ENCODE data around the gene TPM3.
"Not testable (repeated sequence)": the region's sequence is repeated elsewhere in the genome, so short reads cannot be mapped to it uniquely, and the experiment has no call there.

Gene TPM3

GRCh38 chr1:154191990-154192461 lies at the start of gene TPM3:
Gene TPM3 (minus strand): TSS chr1:154192100. CDS start chr1:154192018, 82 bp downstream.
- peak; percentile 55 for DNase-seq

GRCh38 chr1:154240294-154240833 lies 48.5 kb upstream of the TPM3 start:
- no peak for DNase-seq

GRCh38 chr1:154239491-154239890 lies 47.6 kb upstream of the TPM3 start:
- no peak for DNase-seq

DNA sequence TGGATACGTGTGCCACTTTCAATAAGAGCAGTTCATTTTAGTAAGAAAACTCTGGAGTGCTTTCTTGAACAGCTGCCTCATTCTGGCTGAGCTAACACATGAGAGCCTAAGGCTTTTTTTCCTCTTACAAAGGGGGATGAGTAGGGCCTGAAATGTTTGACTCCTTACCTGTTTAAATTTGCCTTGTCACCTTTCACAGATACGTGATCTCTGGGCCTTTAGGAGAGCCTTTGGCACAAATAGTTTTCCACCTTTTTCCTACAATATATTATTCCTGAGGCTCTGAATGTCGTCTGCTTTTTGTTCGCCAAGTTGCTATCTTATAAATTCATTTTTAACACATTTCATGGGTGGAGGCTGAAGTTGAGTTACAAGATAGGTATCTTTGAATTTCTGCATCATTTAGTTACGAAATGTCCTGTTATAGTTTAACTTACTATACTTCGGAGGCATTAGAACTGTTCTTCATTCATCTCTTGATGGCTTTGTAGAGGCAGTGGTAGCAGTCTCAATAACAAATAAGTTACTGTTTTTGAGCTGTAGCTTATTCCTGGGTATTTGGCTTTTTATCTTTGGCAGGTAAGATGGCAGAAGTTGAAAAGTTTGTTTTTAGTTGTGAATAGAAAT lies 46.1 kb upstream of the TPM3 start:
- DNase-seq: no peak

- no peak for DNase-seq
These were observed 45.5 kb upstream of the TPM3 start for GRCh38 chr1:154237435-154237834.

GRCh38 chr1:154236855-154237254 lies 45.0 kb upstream of the TPM3 start:
- DNase-seq: no peak

DNA sequence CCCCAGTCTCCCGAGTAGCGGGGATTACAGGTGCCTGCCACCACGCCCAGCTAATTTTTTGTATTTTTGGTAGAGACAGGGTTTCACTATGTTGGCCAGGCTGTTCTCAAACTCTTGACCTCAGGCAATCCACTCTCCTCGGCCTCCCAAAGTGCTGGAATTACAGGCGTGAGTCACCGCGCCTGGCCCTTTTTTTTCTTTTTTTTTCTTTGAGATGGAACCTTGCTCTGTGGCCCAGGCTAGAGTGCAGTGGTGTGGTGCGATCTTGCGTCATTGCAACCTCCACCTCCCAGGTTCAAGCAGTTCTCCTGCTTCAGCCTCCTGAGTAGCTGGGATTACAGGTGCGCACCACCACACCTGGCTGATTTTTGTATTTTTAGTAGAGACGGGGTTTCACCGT lies 41.2 kb upstream of the TPM3 start:
- DNase-seq: not testable (repeated sequence)

DNA sequence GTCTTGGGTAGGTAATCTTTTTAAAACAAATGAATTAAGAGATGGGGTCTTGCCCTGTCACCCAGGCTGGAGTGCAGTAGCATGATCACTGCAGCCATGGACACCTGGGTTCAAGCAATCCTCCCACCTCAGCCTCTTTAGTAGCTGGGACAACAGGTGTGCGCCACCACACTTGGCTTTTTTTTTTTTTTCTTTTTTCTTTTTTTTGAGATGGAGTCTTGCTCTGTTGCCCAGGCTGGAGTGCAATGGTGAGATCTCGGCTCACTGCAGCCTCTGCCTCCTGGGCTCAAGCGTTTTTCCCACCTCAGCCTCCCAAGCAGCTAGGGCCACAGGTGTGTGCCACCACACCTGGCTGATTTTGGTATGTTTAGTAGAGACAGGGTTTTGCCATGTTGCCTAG lies 39.2 kb upstream of the TPM3 start:
- DNase-seq: not testable (repeated sequence)

DNA sequence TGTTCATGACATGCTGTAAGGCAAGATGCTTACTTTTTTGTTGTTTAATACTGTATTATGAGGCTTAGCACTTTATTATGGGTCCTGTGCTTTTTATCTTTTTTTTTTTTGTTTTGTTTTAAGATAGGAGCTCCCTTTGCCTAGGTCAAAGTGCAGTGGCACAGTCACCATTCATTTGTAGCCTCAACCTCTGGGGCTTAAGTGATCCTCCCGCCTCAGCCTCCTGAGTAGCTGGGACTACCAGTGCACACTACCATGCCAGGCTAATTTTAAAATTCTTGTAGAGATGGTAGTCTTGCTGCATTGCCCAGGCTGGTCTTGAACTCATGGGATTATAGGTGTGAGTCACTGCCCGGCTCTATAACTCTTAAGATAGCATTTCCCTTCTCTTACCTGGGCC lies 33.5 kb upstream of the TPM3 start:
- no peak for DNase-seq

GRCh38 chr1:154223621-154224020 lies 31.7 kb upstream of the TPM3 start:
- no peak for DNase-seq

GRCh38 chr1:154222918-154223317 lies 31.0 kb upstream of the TPM3 start:
- DNase-seq: no peak

DNA sequence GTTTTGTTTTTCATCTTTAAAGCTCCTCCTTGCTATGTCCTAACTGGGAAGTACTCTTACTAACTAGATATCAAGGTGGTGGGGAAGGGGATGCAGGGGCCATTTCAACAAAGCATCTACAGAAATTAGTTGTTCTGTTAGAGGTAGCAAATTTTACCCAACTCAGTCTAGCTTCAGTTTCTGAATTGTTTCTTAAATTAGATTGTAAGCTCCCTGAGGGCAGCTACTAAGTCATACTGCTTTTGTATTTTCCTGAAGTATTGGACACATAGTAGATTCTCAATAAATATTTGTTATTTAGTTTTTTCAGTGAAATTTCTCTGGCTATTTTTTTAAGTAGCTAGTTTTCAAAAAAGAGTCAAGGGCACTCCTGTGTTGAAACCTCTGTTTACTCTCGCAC lies 30.6 kb upstream of the TPM3 start:
- DNase-seq: no peak

DNA sequence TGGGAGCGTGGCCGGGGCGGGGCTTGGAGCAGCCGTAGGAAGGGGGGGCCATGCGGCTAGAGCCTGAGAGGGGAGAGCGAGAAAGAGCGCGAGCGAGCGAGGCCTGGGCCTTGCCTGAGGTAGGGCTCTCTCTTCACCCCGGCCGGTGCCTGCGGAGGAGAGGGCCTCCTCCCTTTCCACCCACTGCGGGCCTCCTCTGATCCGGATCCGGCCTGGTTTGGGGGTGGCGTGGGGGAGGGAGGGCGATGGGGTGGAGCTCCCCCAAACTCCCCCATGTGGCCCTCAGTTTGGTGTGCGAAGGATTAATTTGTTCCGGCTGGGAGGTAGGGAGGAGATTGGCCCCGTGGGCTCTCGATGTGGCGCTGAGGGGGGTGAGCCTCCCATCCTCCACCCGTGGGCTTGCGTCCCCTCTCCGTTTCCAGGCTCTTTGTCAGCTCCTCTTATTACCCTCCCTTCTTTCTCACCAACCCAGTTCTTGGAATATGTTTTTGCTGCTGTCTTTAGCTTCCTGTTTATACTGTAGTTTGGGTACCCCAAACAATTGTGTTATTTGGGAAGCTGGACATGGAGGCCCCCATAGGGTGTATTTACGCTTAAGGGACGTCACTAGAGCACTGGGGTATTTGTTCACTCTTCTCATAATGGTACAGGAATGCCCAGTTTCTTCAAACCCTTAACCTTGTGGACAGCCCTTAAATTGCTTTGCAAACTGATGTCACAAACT lies 29.5 kb upstream of the TPM3 start:
- peak; percentile 75 for DNase-seq

DNA sequence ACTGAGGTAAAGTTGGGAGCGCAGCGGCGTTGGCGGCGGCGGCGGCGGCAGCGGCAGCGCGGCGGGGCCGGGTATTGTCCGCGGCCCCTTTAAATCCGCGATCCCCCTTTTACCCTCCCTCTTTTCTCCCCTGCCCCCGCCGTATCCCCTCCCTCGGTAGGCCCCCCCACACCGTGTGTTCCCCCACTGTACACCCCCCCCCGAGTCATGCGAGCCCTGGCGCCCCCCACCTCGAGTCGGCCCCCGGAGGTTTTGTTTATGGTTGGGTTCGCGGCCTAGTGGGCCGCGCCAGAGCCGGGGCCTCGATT lies 29.0 kb upstream of the TPM3 start:
- DNase-seq: no peak

- peak; percentile 100 for DNase-seq
These were observed 28.4 kb upstream of the TPM3 start, which contains the start of gene UBAP2L for GRCh38 chr1:154220071-154220969. Gene UBAP2L (plus strand): TSS chr1:154220955. CDS start chr1:154225124, 4,169 bp downstream.

DNA sequence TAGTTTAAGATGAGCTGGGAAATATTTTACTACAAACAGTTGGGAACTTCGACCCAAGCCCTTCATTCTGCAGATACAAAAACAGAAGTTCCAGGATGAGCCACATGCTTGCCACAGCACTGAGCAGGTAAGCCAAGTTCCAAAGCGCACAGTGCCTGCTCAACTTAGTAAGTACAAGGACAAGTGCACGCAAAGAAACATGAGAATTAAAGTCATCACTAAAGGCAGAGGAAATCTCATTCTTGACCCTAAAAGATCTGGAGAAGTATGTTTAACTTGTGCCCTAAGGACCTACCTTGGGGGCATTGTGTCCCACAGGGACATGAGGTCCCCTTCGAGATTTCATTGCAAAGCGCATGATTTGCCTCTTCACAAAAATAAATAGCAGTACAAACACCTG lies 27.6 kb upstream of the TPM3 start:
- DNase-seq: peak; percentile 42

DNA sequence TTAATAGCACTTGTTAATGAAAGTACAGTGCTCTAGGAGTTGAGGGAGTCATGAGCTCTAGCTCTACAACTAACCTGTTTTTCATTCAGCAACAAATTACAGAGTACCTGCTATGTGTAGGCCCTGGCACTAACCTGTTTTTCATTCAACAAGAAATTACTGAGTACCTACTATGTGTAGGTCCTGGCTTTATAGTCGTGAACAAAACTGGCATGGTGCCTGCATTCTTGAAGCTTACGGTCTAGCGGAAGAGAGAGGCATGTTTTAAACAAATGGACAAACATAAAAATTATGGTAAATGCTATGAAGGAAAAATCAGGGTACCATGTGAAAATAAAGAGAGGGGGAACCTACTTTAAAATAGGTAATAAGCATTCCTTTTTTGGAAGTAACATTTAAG lies 26.6 kb upstream of the TPM3 start:
- DNase-seq: no peak

DNA sequence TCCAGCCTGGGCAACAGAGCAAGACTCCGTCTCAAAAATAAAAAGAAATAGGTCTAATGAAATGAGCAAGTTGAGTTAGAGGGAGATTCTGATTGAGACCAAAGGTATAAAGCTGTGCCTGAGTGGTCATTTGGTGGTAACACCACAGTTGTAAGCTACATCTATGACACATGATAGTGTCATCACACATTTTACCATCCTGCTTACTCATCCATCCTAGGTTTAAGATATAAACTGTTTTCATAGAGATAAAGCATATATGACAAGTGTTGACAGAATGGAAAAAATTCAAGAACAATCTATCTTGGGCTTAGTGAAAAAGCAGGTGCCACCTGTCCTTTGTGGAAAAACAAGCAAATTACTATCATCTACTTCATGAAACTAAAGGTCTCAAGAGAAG lies 21.4 kb upstream of the TPM3 start:
- DNase-seq: no peak

DNA sequence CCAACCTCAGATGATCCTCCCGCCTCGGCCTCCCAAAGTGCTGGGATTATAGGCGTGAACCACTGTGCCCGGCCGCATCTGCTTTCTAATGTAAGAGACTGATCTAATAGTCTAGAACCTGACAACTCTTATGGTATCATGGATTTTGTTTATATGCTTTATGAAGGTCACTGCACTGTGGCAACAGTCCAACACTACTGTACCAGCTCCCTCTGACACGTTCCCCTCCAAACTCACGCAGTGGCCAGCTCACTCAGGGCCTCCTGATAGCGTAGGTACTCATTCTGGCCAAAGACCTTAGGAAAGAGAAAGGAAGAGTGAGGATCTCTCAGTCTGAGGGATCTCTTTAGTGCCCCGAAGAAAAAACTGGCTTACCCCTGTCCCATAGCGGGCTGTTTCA lies 20.2 kb upstream of the TPM3 start:
- no peak for DNase-seq

GRCh38 chr1:154208677-154209388 lies 16.9 kb upstream of the TPM3 start:
- DNase-seq: no peak

GRCh38 chr1:154207262-154207661 lies 15.4 kb upstream of the TPM3 start:
- no peak for DNase-seq

DNA sequence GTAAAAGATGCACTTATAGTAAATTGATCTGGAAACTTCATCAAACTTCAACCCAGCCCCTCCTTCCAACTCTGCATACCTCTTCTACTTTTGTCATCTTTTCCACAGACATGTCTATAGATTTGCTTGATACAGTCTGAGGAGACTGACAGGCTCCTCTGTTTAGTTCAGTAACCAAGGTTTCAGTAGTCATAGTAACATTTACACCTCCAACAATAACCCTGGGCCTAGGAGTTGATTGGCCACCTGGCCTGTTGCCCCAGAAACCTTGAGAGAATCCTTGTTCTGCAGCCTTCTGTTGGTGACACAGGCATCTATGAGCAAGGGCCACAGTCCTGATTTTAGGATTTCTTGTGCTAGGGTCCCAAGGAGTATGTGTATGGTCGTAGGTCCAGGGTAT lies 14.3 kb upstream of the TPM3 start, which contains the start of gene CFAP141:
Gene CFAP141, minus strand, starts transcription at position 138 of the 400 bp plus-strand sequence. Its CDS starts 26 bp downstream, at position 112.
- peak; percentile 30 for DNase-seq

DNA sequence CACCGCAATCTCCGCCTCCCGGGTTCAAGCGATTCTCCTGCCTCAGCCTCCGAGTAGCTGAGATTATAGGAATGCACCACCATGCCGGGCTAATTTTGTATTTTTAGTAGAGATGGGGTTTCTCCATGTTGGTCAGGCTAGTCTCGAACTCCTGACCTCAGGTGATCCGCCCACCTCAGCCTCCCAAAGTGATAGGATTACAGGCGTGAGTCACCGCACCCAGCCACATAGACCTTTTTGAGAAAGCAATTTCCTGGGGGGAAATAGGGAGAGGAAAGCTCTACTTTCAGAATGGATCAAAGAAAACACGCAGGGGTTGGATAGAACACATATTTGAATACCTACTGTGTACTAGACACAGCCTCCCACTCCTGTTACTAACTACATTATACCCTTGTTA lies 13.9 kb upstream of the TPM3 start:
- not testable (repeated sequence) for DNase-seq

All from NCI-H69 (cell line).